ENCODE measurements around the gene P2RX1. TPM values are rescaled to one million over a fixed set of nuclear protein-coding genes. Genes with fewer than 3 reads are reported as not detected.

The P2RX1 gene
- total RNA-seq, 1 donor from 2014 or later = 1.6 TPM

DNA sequence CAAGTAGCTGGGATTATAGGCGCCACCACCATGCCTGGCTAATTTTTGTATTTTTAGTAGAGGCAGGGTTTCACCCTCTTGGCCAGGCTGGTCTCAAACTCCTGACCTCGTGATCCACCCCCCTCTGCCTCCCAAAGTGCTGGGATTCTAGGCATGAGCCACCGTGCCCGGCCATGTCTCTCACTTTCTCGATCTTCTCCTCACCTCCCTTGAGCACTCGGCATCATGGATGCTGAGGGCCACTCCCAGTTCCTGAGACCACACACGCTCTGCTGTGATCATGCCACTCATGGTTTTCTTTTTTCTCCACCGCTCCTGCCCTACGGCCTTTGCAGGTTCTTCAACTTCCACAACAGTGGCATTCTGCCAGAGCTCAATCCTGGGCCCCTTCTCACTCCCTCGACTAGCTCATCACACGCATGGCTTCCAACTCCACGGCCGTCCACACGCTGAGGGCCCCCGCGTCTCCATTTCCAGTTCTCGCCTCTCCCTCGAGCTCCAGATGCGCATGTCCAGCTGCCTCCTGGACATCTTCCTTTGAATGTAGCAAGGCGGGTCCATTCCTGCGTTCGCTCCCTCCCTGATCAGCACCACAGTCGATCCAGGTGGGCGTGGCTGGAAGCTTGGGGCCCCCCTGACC, 64.7 kb downstream of the P2RX1 start:
- Histone ChIP-seq H3K4me1 (ENCODE audit: control insufficient read depth in 3 of 3, insufficient read depth in 3 of 3, low read length in 3 of 3) (peaks cover 0 to under 1% (median 0%) of the 10 kb centered on the region in 3 donors), H3K4me3 (ENCODE audit: low read length in 3 of 3) (no peak overlapping the region), H3K36me3 (ENCODE audit: control insufficient read depth in 3 of 3, insufficient read depth in 3 of 3, low read length in 3 of 3) (no peaks in the 10 kb centered on the region), H3K9me3 (ENCODE audit: control insufficient read depth in 3 of 3, low read length in 3 of 3) (no peaks in the 10 kb centered on the region), H3K9ac (ENCODE audit: low read depth in 1 of 3, low read length in 3 of 3) (no peak overlapping the region), H3K27ac (ENCODE audit: low read depth, low read length) (no peak overlapping the region), H3K27me3 (ENCODE audit: control insufficient read depth in 3 of 3, insufficient read depth in 3 of 3, low read length in 3 of 3) (peaks cover 0 to 3% (median 0%) of the 10 kb centered on the region in 3 donors)

DNA sequence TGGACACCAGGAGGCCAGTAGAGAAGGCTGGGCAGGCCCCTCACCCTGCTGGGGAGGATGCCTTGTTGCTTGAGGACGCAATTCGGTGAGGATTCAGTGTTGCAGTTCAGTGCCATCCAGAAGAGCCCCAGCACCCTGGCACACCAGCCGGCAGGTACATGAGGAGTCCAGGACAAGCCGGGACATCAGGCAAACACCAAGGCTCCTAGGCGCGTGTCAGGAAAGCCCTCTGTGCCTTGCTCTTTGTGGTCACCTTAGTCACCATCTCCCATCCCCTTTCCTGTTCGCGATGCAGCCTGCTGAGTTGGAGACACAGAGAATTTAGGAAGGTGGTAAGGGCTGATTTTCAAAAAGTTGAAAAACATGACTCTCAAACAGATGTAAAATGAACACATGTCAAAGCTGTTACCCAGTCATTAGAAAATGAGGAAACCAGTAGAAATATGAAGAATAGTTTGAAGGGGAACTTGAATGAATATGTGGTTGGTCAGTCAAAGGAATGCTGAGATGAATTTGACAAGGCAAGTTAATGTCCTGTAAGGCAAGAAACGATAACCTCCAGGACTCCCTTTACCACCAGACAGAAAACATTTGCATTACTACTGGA, 67.9 kb downstream of the P2RX1 start:
- no peaks in the 10 kb centered on the region for H3K9me3 ChIP-seq (ENCODE audit: control insufficient read depth in 3 of 3, low read length in 3 of 3)
- no peak overlapping the region for H3K27ac ChIP-seq (ENCODE audit: low read depth, low read length)
- H3K36me3 ChIP-seq (ENCODE audit: control insufficient read depth in 3 of 3, insufficient read depth in 3 of 3, low read length in 3 of 3) = peaks cover 0 to 7% (median 2%) of the 10 kb centered on the region in 3 donors
- peaks cover 10 to 15% (median 13%) of the 10 kb centered on the region in 3 donors for H3K4me1 ChIP-seq (ENCODE audit: control insufficient read depth in 3 of 3, insufficient read depth in 3 of 3, low read length in 3 of 3)
- no peak overlapping the region for H3K9ac ChIP-seq (ENCODE audit: low read depth in 1 of 3, low read length in 3 of 3)
- peaks cover 0 to 3% (median 0%) of the 10 kb centered on the region in 3 donors for H3K27me3 ChIP-seq (ENCODE audit: control insufficient read depth in 3 of 3, insufficient read depth in 3 of 3, low read length in 3 of 3)
- H3K4me3 ChIP-seq (ENCODE audit: low read length in 3 of 3) = no peak overlapping the region

DNA sequence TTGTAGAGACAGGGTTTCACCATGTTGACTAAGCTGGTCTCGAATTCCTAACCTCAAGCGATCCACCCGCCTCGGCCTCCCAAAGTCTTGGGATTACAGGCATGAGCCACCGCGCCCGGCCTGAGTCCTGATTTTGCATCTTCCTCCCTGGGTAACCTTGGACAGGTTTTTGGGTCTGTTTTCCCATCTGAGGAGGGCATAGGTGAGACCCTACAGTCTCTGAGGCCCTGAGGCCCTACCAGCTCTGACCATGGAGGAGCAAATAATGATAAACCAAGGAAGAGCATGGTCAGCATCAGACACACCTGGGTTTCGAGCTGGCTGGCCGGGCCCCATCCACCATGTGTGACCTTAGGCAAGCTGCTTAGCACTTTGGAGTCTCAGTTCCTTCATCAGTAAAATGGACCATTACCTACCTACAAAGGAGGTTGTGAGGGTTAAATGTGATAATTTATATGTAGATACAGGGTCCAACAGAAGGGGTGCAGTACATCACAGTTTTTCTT, 69.0 kb downstream of the P2RX1 start:
- Histone ChIP-seq H3K4me1 (ENCODE audit: control insufficient read depth in 3 of 3, insufficient read depth in 3 of 3, low read length in 3 of 3) (peaks cover 10 to 15% (median 13%) of the 10 kb centered on the region in 3 donors), H3K27me3 (ENCODE audit: control insufficient read depth in 3 of 3, insufficient read depth in 3 of 3, low read length in 3 of 3) (peaks cover 0 to 3% (median 0%) of the 10 kb centered on the region in 3 donors), H3K27ac (ENCODE audit: low read depth, low read length) (no peak overlapping the region), H3K9me3 (ENCODE audit: control insufficient read depth in 3 of 3, low read length in 3 of 3) (no peaks in the 10 kb centered on the region), H3K36me3 (ENCODE audit: control insufficient read depth in 3 of 3, insufficient read depth in 3 of 3, low read length in 3 of 3) (peaks cover 6 to 11% (median 7%) of the 10 kb centered on the region in 3 donors), H3K4me3 (ENCODE audit: low read length in 3 of 3) (no peak overlapping the region), H3K9ac (ENCODE audit: low read depth in 1 of 3, low read length in 3 of 3) (no peak overlapping the region)

Other genes starting within 250 kb of the P2RX1 start
- gene TAX1BP3, start 247.9 kb downstream of the P2RX1 start, total RNA-seq = 31.3 TPM
- 14.6 TPM for gene EMC6, start 247.7 kb downstream of the P2RX1 start, total RNA-seq
- gene P2RX5, start 220.3 kb downstream of the P2RX1 start, total RNA-seq = 13.0 TPM
- 2.6 TPM for gene HASPIN, start 192.6 kb downstream of the P2RX1 start, total RNA-seq
- 16.7 TPM for gene ITGAE, start 115.3 kb downstream of the P2RX1 start, total RNA-seq
- gene NCBP3, start 70.2 kb downstream of the P2RX1 start, total RNA-seq = 17.2 TPM
- gene CAMKK1, start 23.4 kb downstream of the P2RX1 start, total RNA-seq = 4.2 TPM
- 3.7 TPM for gene ATP2A3, start 48.0 kb upstream of the P2RX1 start, total RNA-seq
- gene ZZEF1, start 226.6 kb upstream of the P2RX1 start, total RNA-seq = 30.3 TPM
- gene CYB5D2, start 226.7 kb upstream of the P2RX1 start, total RNA-seq = 11.0 TPM